IPS-NIHi11 (cell line): Measurements from ENCODE around the gene GABARAP.

Experiments
- DNase-seq: peaks from one replicate; pipeline ENCODE4 v3.0.0; 2012; ENCODE audit warnings: mixed read lengths, low spot score

The GABARAP gene

DNA sequence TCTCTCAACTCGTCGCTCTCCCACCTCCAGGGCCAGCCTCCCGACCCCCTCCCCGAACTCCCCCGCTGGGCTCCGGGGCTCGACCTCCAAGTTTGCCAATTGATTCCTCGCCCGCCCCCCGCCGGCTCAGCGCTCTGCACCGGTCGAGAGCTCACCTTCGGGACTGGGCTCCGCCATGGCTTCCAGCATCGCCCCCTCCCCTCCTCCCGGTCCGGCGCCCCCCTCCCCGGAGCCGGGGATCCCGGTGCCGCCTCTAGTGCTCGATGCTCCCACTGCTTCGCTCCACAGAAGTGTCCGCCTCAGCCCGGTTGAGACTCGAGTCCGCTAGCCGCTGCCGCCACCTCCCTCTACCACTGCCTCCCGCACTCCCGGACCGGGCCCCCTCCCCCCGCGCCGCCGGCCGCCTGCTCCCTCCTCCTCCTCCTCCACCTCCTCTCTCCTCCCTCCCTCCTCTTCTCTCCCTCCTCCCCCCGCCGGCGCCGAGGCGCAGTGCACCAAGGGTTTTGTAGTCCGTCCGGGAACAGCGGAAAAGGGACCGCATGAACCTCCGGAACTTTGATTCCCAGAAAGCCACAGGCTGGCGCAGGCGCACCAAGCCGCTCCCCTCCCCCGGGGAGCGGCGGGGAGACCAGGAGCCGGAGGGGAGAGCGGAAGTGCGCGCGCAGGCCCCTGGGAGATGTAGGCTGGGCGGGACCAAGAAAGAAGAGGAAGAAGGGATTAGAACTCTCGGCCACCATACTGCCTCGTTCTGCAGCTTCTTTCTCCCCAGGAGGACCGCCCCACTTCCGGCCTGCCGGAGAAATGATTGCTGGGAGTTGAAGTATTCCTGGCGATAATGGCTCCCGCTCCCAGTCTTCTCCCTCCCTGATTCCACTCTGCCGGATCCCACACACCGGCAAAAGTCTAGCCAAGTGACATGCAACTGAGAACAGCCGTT, 2.9 kb downstream of the GABARAP start, which contains the start of gene PHF23:
TSS of gene PHF23 (minus strand) at position 367 of the 937 bp plus-strand sequence. CDS start at position 189, 178 bp downstream.
- peak; percentile 90 for DNase-seq

DNA sequence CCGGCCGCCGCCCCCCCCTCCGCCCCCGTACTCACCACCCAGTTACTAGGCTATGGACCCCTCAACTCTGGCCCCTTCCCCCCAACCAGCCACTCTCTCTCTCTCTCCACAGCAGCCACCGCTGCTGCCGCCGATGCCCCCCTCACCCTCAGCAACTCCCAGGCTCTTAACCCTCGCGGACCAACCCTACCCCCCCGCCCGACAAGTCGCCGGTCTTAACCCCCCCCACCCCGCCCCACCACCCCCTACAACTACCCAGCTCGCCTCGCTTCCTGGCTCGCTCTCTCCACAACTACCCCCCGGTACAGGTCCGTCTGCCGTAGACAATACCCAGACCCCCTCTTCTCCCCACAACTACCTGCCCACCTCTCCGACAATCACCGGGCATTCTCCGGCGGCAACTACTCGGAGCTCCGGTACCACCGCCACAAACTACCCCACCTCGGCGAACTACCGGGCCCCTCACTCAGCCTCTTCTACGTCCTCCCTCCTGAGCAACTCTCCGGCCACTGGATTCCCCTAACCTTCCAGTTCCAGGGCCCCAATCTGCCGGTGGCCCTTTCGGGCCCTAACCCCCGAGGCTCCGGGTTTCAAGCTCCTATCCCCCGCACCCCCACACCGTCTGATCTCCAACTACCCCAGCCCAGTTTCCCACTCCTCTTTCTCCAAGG, 3.7 kb downstream of the GABARAP start:
- DNase-seq: no peak

DNA sequence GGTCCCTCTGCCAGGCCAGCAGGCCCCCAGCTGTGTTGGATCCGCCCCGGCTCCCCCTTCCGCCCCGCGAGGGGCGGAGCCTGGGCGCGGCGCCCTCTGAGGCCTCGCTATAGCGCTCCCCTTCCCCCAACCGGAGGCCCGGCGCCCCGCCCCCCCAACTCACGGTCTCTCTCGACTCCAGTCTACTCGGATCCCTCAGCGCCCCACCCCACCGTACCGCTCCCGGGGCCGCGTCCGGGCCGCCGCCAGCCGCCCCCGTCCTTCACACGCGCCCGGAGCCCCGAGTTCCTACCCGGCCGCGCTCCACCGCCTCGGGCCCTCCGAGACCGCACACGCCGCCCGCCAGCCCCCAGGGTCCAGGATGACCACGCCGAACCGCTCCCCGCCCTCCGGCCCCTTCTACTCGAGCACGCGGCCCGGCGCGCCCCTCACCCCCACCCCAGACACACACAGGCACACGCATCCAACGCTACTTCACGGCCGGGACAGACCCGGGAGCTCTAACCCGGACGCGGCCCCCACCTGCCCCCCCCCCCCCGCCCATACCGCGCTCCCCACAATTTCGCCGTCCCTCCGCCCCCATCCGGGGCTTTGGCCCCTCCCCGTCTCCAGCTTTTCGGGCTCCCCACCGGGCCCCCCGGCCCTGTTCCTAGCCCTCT, 4.4 kb downstream of the GABARAP start:
- DNase-seq: peak; percentile 79

DNA sequence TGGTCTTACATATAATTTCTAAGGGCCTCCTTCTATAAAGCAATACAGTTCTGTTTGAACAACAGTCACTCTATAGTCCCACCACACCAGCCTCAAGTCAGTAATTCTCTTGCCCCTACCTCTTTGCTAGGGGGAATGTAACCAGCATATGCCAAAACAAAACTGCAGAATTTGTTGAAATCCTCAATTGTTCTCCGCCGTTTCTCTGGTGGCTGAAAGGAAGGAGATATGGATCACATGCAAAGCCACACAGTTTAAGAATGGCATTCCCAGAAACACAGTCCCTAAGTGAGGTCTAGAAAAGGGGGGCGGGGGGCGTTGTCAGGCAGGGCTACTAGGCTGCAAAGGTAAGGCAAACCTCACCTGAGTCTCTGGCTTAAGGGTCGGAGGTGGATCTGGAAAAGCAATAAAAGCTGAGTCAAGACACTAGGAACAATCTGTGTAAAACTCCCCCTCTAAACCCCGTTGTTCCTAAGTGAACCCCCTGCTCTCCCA, 4.9 kb downstream of the GABARAP start:
- no peak for DNase-seq

DNA sequence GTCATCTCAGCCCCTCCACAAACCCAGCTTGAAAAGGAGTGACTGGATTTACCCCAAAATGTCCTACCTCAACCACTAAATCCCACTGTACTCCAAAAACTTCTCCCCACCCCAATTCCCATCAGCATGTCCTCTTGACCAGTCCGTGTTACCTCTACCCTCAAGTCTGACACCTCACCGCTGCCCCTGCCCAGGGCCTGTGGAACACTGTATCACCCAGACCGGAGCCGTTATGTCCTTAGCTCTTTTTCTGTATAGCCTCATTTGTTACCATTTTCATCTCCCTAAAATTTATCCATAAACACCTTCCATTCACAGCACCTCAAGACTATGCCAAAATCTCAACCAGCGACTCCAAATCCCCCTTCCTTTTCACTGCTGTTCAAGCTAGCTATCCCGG, 5.4 kb downstream of the GABARAP start:
- no peak for DNase-seq

DNA sequence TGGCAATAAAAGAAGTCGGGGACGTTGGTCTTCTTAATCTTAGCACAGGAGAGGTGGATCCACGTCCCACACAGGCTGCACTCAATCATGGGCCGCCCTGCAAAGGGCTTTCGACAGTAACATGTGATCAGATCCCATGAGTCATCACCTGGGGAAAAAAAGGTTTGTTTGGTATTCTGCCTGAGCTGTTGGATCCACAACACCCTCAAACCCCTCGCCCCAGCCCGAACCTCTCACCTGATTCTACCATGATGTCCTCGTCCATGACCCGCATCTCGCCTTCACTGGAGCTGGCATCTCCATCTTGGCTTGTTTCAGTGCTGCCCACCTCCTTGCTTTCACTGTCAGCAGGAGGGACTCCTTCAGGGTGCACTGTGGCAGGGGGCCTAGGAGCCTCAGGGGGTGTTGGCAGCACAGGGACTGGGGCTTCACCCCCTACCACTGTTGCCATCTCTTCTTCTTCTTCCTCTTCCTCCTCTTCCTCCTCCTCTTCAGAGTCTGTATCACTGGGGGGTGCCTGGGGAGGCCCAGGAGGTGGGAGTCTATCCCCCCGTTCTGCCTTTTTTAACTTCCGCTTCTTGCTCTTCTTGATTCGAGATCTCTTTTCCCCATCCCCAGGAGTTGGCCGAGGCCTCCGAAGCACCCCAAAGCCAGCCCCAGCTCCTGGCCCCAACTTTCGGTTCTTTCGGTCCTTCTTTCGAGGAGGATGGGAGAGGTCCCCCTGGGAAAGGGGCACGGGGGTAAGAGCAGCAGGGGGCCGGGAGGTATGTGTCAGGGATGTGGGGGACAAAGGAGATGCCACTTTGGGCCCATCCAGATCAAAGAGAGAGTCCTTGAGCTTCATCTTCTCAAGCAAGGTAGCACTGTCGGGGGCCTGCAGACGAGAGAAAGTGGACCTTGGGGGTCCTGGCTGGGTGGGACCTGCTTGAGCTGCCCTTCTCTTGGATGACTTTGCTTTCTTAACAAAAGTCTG, 6.3 kb downstream of the GABARAP start:
- DNase-seq: no peak

DNA sequence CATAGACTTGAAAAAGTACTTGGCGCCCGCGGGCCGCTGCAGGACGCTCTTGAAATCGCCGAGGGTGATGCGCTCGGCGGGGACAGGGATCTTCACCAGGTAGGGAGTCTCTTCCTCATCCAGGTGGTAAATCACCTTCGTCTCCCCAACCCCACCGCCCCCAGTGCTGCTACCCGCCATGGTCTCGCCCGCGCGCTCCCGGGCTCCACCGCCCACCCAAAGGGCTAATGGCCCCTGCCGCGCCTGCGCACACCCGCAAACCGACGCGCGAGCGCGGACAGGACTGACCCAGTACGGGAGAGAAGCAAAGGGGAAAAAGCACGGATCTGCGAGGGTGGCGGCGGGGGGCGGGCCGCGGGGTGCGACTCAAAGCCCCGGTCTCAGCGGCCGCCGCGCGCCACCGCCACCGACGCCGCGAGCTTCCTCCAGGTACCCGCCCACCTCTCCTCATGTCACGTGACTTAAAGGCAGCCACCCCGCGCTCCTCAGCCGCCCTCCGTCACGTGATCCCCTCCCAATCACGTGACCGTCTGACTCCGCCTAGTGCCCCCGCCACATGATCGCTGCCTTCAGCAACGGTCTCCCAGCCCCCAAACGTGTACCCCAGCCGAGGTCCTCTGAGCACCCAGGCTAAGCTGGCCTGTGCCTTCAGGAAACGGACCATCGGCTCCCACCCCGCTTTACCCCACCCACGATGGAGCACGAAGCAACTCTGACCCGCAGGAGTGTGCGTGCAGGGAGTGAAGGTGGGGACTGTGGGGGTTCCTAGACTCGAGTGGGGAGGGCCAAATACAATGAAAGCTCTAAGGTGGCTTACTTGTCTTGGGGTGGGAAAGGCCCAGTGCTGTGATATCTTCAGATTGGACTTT, 7.9 kb downstream of the GABARAP start, which contains the start of gene DVL2:
TSS of gene DVL2 (minus strand) at position 435 of the 869 bp plus-strand sequence. CDS start at position 180, 255 bp downstream.
- peak; percentile 94 for DNase-seq

DNA sequence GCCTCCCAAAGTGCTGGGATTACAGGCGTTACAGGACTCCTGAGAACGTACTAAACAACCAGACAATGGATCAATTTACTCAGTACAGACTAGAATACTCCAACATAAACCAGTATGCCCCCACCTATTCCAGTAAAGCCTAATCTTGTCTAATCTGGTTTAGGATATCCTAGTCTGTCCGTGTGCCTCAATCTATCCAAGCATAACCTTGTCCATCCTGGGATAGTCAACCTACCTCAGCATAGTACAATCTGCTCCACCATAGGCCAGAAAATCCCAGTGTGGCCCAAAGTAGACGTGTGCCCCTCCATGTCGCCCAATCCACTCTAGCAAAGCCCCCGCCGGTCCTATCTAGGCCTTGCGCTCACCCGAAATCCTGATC, 8.6 kb downstream of the GABARAP start:
- DNase-seq: no peak

DNA sequence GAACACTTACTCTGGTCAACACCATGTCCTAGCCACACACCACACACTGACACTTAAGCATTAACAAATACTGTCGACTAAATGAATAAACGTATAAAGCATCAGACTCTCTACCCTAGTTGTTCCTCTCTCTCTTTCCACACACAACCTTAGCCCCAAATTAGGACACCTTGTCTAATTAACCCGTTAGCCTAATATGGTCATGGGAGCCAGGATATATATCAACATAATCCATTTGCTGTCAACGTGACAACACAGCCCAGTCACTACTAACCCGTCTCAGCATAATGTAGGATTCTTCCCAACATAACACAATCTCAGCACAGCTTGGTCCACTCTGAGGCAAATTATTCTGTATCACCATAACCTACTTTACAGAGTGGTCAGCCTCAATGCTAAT, 10.1 kb downstream of the GABARAP start:
- no peak for DNase-seq

DNA sequence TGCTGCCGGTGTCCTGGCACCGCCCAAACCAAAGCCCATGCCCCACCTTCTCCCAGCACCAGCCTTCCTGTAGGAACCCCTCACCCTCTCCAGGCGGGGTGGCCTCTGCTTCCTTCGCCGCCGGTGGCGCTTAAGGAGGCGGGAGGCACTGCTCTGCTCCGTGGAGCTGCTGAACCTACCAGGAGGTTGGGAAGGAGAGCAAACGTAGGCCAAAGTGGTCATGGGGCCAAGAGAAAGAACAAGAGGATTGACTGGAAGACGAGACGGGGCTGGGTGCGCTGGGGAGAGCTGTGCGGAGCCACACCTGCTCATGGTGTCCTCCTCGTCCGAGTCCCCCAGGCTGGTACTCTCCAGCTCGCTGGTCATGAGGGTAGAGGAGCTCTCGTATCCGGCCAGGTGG, 12.7 kb downstream of the GABARAP start:
- DNase-seq: no peak

DNA sequence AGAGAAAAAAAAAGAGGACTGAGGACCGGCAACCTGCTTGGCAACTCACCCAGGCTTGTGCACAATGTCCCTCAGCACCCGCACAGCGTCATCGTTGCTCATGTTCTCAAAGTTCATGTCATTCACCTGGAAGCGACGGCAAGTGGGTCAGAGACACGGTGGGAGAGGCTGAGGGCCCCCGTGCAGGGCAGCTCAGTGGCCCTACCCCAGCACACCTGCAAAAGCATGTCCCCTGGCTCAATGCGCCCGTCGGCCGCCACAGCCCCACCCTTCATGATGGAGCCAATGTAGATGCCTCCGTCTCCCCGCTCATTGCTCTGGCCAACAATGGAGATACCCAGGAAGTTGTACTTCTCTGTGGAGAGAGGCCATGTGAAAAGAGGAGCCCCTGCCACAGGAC, 13.3 kb downstream of the GABARAP start:
- peak; percentile 1 for DNase-seq

DNA sequence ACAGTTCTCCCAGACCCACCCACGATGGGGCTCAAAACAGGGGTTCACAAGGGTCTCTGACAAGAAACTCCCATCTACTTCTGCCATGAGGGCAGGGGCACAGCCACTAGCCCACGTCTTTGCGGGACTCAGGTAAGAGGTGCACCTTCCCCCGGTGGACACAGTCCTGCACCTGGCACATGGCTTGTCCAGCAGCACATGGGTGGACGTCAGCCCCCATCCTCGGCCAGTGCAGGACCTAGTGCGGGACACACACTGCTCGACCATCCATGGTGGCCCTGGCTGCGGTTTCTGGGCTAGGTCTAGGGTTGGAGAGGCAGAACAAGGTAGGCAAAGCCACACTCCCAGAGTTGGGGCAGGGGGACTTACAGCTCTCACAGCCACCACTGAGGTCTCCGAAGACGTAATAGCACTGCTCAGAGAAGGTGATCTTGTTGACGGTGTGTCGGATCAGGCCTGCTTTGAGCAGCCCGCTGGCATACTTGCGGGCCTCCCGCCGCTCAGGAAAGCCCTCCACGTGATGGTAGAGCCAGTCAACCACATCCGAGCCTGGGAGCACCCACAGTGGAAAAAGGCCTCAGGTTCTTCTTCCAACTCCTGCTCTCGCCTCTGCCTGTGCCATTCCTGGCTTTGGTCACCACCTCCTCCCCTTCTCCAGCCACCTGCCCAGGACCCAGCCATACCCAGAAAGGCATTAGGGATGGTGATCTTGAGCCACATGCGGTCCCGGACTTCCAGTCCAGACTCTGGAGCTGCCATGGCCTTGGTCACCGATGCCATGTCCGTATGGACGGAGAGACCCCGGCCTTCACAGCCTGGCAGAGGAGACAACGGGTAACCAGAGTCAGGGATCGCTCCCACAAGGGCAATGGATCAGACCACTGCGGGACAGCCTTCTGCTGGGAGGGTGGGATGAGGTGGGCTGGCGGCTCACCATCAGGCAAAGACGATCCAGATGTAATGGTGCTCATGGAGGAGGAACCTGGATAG, 15.2 kb downstream of the GABARAP start:
- DNase-seq: no peak

DNA sequence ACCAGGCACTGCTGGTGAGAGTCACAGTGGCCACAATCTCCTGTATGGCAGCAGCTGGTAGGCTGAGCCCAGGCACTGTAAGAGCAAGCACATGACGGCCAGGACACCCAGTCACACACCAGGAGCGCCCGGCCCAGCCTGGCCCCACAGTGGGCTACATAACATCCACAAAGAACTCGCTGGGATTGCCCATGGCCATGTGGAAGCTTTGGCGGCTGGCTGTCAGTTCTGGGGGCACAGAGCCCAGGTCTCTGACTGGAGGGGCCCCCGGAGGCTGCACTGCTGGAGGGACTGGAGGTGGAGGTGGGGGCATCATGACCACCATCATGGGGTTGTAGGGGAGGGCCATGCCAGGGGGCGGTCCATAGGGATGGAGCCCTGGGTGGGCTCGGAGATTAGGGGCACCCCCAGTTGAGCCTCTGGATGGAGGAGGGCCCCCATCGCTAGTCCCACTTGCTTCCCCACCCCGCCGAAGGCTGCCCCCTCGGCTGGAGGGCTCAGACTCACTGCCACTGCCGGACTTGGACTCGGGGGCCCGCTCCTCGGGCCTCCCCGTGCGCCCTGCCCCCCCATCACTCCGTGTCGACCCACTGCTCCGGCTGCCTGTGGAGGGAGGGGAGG, 16.4 kb downstream of the GABARAP start:
- DNase-seq: no peak

DNA sequence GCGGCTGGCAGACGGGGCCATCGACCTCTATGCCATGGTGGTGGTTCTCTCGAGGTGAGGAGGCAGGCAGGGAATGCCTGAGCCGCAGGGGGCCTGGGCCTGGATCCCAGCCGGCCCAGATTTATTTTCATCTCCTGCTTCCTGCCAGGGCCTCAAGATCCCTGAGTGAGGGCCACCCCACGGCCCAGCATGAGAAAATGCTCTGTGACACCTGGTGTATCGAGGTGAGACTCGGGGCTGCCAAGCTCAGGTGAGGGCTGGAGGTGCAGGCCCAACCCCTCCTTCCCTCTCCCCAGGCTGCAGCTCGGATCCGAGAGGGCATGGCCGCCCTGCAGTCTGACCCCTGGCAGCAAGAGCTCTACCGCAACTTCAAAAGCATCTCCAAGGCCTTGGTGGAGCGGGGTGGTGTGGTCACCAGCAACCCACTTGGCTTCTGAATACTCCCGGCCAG, 17.6 kb downstream of the GABARAP start:
- no peak for DNase-seq

DNA sequence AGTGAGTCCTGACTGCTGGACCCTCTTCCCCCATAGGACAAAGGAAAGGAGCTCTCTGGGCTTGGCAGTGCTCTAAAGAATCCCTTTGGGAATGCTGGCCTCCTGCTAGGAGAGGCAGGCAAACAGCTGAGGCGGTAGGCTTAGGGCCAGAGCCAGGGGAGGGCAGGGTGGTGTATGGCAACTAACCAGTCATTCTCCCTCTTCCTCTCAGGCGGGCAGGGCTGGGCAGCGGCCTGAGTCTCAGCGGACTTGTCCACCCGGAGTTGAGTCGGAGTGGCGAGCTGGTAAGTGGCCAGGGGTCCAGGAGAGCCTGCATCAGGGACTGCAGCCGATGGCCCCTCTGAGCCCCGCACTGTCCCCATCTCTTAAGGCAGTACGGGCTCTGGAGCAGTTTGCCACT, 18.1 kb downstream of the GABARAP start:
- no peak for DNase-seq

DNA sequence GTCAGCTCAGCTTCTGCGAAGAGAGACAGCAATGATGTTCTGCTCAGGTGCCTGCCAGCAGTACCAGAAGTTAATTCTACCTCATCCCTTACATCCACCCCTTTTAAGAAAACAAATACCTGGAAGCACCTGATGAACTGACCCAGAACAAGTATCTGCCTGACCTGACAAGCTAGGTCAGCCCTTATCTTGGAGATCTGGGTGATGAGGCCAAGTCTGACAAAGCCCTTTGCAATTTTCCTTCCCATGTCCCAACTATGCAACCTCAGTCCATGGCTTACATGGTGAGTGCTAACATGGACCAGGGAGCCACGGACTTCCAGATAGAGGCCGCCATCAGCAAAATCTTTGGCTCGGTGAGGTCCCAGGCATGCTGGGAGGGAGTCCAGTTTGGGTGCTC, 18.9 kb downstream of the GABARAP start:
- DNase-seq: no peak

DNA sequence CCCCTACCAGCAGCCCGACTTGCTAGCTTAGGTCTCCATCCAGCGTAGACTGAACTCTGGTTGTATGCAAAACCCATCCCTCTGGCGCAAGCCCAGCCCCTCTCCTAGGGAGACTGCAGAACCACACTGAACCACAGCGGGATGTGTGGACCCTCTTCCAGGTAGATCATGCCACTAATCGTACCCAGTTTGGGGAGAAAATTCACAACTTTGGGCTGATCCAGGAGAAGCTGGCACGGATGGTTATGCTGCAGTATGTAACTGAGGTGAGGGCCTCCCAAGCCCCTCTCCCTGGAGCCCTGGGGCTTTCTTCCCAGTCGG, 19.3 kb downstream of the GABARAP start:
- no peak for DNase-seq

DNA sequence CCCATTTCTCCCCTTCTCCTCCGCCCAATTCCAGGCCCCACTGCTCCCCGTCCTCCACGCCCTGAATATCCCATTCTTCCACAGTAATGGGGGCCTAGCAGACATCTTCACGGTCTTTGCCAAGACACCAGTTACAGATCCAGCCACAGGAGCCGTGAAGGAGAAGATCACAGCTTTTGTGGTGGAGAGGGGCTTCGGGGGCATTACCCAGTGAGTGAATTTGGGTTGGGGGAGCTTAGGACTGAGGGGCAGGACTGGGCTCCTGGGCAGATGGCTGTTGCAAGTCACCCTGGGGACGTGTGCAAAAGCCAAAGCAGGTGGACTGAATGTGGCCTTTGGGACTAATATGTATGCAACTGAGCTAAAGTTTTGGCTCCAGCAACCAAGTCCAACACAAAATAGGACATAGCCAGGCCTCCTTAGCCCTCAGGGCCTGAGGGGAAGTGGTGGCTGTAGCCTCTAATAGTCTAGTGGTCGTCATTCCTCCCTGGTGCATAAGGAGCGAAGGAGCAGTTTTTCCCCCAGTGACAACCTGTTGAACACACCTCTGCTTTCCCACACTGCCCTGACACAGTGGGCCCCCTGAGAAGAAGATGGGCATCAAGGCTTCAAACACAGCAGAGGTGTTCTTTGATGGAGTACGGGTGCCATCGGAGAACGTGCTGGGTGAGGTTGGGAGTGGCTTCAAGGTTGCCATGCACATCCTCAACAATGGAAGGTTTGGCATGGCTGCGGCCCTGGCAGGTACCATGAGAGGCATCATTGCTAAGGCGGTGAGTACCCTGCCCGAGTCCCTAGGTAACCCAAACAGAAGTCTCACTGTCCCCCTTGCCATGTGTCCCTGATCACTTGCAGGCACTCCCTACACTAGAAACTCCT, 19.9 kb downstream of the GABARAP start:
- no peak for DNase-seq
